SK-N-SH (cell line): Measurements from ENCODE around the gene USP15. TPM values are rescaled to one million over a fixed set of nuclear protein-coding genes. Genes with fewer than 3 reads are reported as not detected.
"Not testable (repeated sequence)": the region's sequence is repeated elsewhere in the genome, so short reads cannot be mapped to it uniquely, and the experiment has no call there.

Experiments
- CTCF ChIA-PET: fragments of 300-600, 350-600 bp; formaldehyde crosslinking; extraction: SDS; loops from one replicate; lab custom pipeline; 2021; lab: Yijun Ruan, JAX
- POLR2A ChIA-PET: fragments of 350-600 bp; sonication (Branson Sonifier 250); formaldehyde crosslinking; extraction: SDS; loops from one replicate; lab custom pipeline; 2020; ENCODE audit warnings: antibody characterized with exemption, inconsistent platforms; lab: Yijun Ruan, JAX
- DNase-seq: peaks from one replicate; pipeline ENCODE4 v3.0.0; 2012
- H2AFZ ChIP-seq: fragments of 200-600 bp; sonication (generic); 2 replicates; pipeline ENCODE4 v1.8.1; 2016; ENCODE audit warnings: antibody characterized with exemption, mild to moderate bottlenecking, low read depth
- H3F3A ChIP-seq: fragments of 200-600 bp; sonication (generic); replicated peaks from 2 replicates; pipeline ENCODE3; 2016; ENCODE audit warnings: antibody characterized with exemption, mild to moderate bottlenecking; ENCODE audit not compliant: insufficient read depth
- H3K27ac ChIP-seq, 2 experiments: fragments of 200-500 bp in 1 of 2; fragments of 200-600 bp in 1 of 2; sonication (Bioruptor generic) in 1 of 2; sonication (generic), shearing (Covaris generic) in 1 of 2; 2 replicates each; pipeline versions ENCODE4 v1.5.1 to v1.6.1; 2014 to 2016; ENCODE audit warnings: low read depth in 2 of 2, inconsistent platforms in 1 of 2, low read length in 1 of 2, mild to moderate bottlenecking in 1 of 2, mixed read lengths in 1 of 2
- H3K27me3 ChIP-seq: fragments of 200-600 bp; sonication (generic), shearing (Covaris generic); 2 replicates; pipeline ENCODE4 v1.6.1; 2016; ENCODE audit warnings: mixed run types; ENCODE audit not compliant: insufficient read depth
- H3K36me3 ChIP-seq, 2 experiments: fragments of 200-500 bp in 1 of 2; fragments of 200-600 bp in 1 of 2; sonication (Bioruptor generic) in 1 of 2; sonication (generic) in 1 of 2; replicated peaks in 1 of 2; 2 replicates each; pipeline versions ENCODE3 to v1.5.1; 2014 to 2016; ENCODE audit warnings: low read length in 1 of 2, mild to moderate bottlenecking in 1 of 2; ENCODE audit not compliant: insufficient read depth in 2 of 2, control insufficient read depth in 1 of 2
- H3K4me1 ChIP-seq, 2 experiments: fragments of 200-500 bp in 1 of 2; fragments of 200-600 bp in 1 of 2; sonication (Bioruptor generic) in 1 of 2; sonication (generic), shearing (Covaris generic) in 1 of 2; 2 replicates each; pipeline versions ENCODE4 v1.5.1 to v1.6.1; 2014 to 2016; ENCODE audit warnings: low read depth in 1 of 2, low read length in 1 of 2, mixed run types in 1 of 2; ENCODE audit not compliant: insufficient read depth in 2 of 2, control insufficient read depth in 1 of 2
- H3K4me2 ChIP-seq: fragments of 200-600 bp; sonication (generic), shearing (Covaris generic); 2 replicates; pipeline ENCODE4 v1.6.1; 2017; ENCODE audit warnings: mixed run types
- H3K4me3 ChIP-seq, 2 experiments: fragments of 200-500 bp in 1 of 2; fragments of 200-600 bp in 1 of 2; sonication (Bioruptor generic) in 1 of 2; sonication (generic), shearing (Covaris generic) in 1 of 2; 2 replicates each; pipeline versions ENCODE4 v1.5.1 to v1.8.1; 2014 to 2016; ENCODE audit warnings: low read depth in 2 of 2, inconsistent platforms in 1 of 2, low read length in 1 of 2, mild to moderate bottlenecking in 1 of 2, mixed read lengths in 1 of 2, moderate library complexity in 1 of 2
- H3K79me2 ChIP-seq: fragments of 200-600 bp; sonication (generic); 2 replicates; pipeline ENCODE4 v1.8.1; 2017; ENCODE audit warnings: mild to moderate bottlenecking; ENCODE audit not compliant: insufficient read depth
- H3K9ac ChIP-seq: fragments of 200-600 bp; sonication (generic); 2 replicates; pipeline ENCODE4 v1.6.1; 2017; ENCODE audit warnings: mixed run types
- H3K9me2 ChIP-seq: fragments of 200-600 bp; sonication (generic); 2 replicates; pipeline ENCODE4 v1.6.1; 2017; ENCODE audit warnings: mixed run types
- H3K9me3 ChIP-seq: fragments of 200-600 bp; sonication (generic); 2 replicates; pipeline ENCODE4 v1.6.1; 2017; ENCODE audit warnings: mixed run types, mild to moderate bottlenecking, moderate library complexity
- H4K20me1 ChIP-seq: fragments of 200-600 bp; sonication (generic); 2 replicates; pipeline ENCODE4 v1.6.1; 2017; ENCODE audit warnings: mild to moderate bottlenecking, mixed run types; ENCODE audit not compliant: insufficient read depth
- CHD2 ChIP-seq: fragments of 150-350 bp; IDR thresholded peaks from 2 replicates; pipeline ENCODE4 v1.6.1; 2018; ENCODE audit warnings: low read length; ENCODE audit not compliant: partially characterized antibody
- EP300 ChIP-seq, 2 experiments: IDR thresholded peaks; 2 replicates each; pipeline versions ENCODE4 v1.4.0 to v1.6.1; 2012; ENCODE audit warnings: borderline replicate concordance in 1 of 2, low read depth in 1 of 2, low read length in 1 of 2
- FOSL2 ChIP-seq: IDR thresholded peaks from 2 replicates; pipeline ENCODE4 v1.4.0; 2012; ENCODE audit warnings: low read depth, mild to moderate bottlenecking, moderate library complexity, borderline replicate concordance
- FOXJ3 ChIP-seq: sonication (generic); formaldehyde crosslinking; IDR thresholded peaks from 2 replicates; pipeline ENCODE4 v1.5.1; 2020; ENCODE audit warnings: mild to moderate bottlenecking, missing genetic modification reagents
- FOXM1 ChIP-seq: IDR thresholded peaks from 2 replicates; pipeline ENCODE4 v1.4.0; 2012; ENCODE audit warnings: low read depth, mild to moderate bottlenecking
- GABPA ChIP-seq: IDR thresholded peaks from 2 replicates; pipeline ENCODE4 v1.4.0; 2012; ENCODE audit warnings: low read depth, mild to moderate bottlenecking
- MXI1 ChIP-seq: IDR thresholded peaks from 2 replicates; pipeline ENCODE4 v1.6.1; 2012; ENCODE audit warnings: mild to moderate bottlenecking, low read depth, low read length, improper control_type of control experiment
- NFIC ChIP-seq: IDR thresholded peaks from 2 replicates; pipeline ENCODE4 v1.4.0; 2012; ENCODE audit warnings: borderline replicate concordance
- NRF1 ChIP-seq: IDR thresholded peaks from 2 replicates; pipeline ENCODE4 v1.6.1; 2012; ENCODE audit warnings: low read depth, mild to moderate bottlenecking, low read length
- POLR2AphosphoS5 ChIP-seq: IDR thresholded peaks from 2 replicates; pipeline ENCODE4 v1.6.1; 2012; ENCODE audit warnings: low read depth, low read length
- RFX5 ChIP-seq: IDR thresholded peaks from 2 replicates; pipeline ENCODE4 v1.6.1; 2012; ENCODE audit warnings: mild to moderate bottlenecking, improper control_type of control experiment, low read length
- SIN3A ChIP-seq: IDR thresholded peaks from 2 replicates; pipeline ENCODE4 v1.6.1; 2012; ENCODE audit warnings: low read depth, mild to moderate bottlenecking, low read length, moderate library complexity, borderline replicate concordance
- TAF1 ChIP-seq: IDR thresholded peaks from 2 replicates; pipeline ENCODE4 v1.6.1; 2012; ENCODE audit warnings: low read depth, mild to moderate bottlenecking, low read length, moderate library complexity, borderline replicate concordance
- TEAD4 ChIP-seq: IDR thresholded peaks from 2 replicates; pipeline ENCODE4 v1.4.0; 2012; ENCODE audit warnings: mild to moderate bottlenecking, borderline replicate concordance; ENCODE audit not compliant: insufficient read depth
- WGBS: methylation state at CpG from one replicate; pipeline ENCODE4 v1.1.6; 2017; ENCODE audit warnings: low lambda C conversion rate; 5-methylcytosine and 5-hydroxymethylcytosine counted together
- polyA plus RNA-seq, 3 experiments: library from polyadenylated mRNA; depleted of rRNA; stranded (reverse); fragments of >200 nt; gene quantifications; 2 replicates each; pipeline ENCODE4 v1.2.3, GENCODE V29; 2012
- TF ChIP-seq, protein P1 (sequence below): IDR thresholded peaks from 2 replicates; pipeline ENCODE4 v1.4.0; 2012; ENCODE audit warnings: low read depth, borderline replicate concordance
- TF ChIP-seq, protein P2 (sequence below): IDR thresholded peaks from 2 replicates; pipeline ENCODE4 v1.4.0; 2012; ENCODE audit warnings: low read depth
- TF ChIP-seq, protein P3 (sequence below): fragments of 150-350 bp; IDR thresholded peaks from 2 replicates; pipeline ENCODE4 v1.6.1; 2016; ENCODE audit warnings: mild to moderate bottlenecking, low read depth, low read length

The USP15 gene
- polyA plus RNA-seq, 1 of the 3 experiments (the other 2 are of a cell fraction), result 13.2 TPM

DNA sequence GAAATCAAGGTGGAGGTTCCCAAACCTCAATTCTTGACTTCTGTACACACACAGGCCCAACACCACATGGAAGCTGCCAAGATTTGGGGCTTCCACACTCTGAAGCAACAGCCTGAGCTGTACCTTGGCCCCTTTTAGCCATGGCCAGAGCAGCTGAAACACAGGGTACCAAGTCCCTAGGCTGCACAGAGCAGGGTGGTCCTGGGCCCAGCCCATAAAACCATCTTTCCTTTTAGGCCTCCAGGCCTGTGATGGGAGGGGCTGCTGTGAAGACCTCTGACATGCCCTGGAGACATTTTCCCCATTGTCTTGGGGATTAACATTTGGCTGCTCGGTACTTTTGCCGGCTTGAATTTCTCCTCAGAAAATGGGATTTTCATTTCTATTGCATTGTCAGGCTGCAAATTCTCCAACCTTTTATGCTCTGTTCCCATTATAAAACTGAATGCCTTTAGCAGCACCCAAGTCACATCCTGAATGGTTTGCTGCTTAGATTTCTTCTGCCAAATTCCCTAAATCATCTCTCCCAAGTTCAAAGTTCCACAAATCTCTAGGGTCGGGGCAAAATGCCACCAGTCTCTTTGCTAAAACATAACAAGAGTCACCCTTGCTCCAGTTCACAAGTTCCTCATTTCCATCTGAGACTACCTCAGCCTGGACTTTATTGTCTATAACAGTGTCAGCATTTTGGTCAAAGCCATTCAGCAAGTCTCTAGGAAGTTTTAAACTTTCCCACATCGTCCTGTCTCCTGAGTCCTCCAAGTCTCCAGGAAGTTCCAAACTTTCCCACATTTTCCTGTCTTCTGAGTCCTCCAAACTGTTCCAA is 84.7 kb downstream of the USP15 start:
- H3K4me2 ChIP-seq, H4K20me1 ChIP-seq, H3K9me3 ChIP-seq, H3K4me3 ChIP-seq, H3K27me3 ChIP-seq, H3K9ac ChIP-seq, H3F3A ChIP-seq, H3K27ac ChIP-seq, H3K9me2 ChIP-seq, DNase-seq, H3K4me1 ChIP-seq, POLR2A ChIA-PET, H2AFZ ChIP-seq, CTCF ChIA-PET: not testable (repeated sequence)
- Histone ChIP-seq H3K36me3 (peaks cover 5 to 11% of the 10 kb centered on the region in 2 experiments), H3K79me2 (peaks cover 20% of the 10 kb centered on the region; the same call in 1 of the 2 replicates)
- WGBS, result 96% methylated on average over 4 of the region's 4 CpGs

DNA sequence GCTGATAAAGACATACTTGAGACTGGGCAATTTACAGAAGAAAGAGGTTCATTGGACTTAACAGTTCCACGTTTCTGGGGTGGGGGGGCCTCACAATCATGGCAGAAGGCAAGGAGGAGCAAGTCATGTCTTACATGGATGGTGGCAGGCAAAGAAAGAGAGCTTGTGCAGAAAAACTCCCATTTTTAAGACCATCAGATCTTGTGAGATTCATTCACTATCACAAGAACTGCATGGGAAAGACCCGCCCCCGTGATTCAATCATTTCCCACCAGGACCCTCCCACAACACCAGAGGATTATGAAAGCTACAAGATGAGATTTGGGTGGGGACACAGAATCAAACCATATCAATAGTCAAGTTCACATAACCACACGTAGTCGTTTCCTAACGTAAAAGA is 85.5 kb downstream of the USP15 start:
- Histone ChIP-seq H3K4me1 (no peaks in the 10 kb centered on the region; a peak in 2 of 4 replicates), H3K27ac (no peak overlapping the region), H3K9me3 (no peaks in the 10 kb centered on the region), H3F3A (peaks cover 3% of the 10 kb centered on the region), H3K36me3 (peaks cover 5 to 18% of the 10 kb centered on the region in 2 experiments), H3K9me2 (no peaks in the 10 kb centered on the region), H2AFZ (no peak overlapping the region), H3K4me2 (no peak overlapping the region), H3K9ac (no peak overlapping the region), H3K4me3 (no peak overlapping the region), H3K79me2 (peaks cover 15% of the 10 kb centered on the region; the same call in 1 of the 2 replicates), H4K20me1 (no peaks in the 10 kb centered on the region), H3K27me3 (no peaks in the 10 kb centered on the region)
- POLR2A ChIA-PET, result no interaction called here
- CTCF ChIA-PET, result no interaction called here
- WGBS, result 96% methylated on average over 6 of the region's 6 CpGs
- no peak for TF ChIP-seq RFX5
- no peak for TF ChIP-seq TEAD4
- TF ChIP-seq MXI1, result no peak
- TF ChIP-seq, protein P1, sequence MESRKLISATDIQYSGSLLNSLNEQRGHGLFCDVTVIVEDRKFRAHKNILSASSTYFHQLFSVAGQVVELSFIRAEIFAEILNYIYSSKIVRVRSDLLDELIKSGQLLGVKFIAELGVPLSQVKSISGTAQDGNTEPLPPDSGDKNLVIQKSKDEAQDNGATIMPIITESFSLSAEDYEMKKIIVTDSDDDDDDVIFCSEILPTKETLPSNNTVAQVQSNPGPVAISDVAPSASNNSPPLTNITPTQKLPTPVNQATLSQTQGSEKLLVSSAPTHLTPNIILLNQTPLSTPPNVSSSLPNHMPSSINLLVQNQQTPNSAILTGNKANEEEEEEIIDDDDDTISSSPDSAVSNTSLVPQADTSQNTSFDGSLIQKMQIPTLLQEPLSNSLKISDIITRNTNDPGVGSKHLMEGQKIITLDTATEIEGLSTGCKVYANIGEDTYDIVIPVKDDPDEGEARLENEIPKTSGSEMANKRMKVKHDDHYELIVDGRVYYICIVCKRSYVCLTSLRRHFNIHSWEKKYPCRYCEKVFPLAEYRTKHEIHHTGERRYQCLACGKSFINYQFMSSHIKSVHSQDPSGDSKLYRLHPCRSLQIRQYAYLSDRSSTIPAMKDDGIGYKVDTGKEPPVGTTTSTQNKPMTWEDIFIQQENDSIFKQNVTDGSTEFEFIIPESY, result no peak
- no peak for TF ChIP-seq NFIC
- TF ChIP-seq NRF1, result no peak
- no peak for TF ChIP-seq POLR2AphosphoS5
- no peak for TF ChIP-seq FOSL2
- no peak for TF ChIP-seq SIN3A
- no peak for TF ChIP-seq GABPA
- TF ChIP-seq CHD2, result no peak
- TF ChIP-seq, protein P2, sequence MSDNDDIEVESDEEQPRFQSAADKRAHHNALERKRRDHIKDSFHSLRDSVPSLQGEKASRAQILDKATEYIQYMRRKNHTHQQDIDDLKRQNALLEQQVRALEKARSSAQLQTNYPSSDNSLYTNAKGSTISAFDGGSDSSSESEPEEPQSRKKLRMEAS, result no peak
- TF ChIP-seq EP300 (IDR thresholded peaks at IDR 0.05; ENCODE audit: borderline replicate concordance in 1 of 2, low read depth in 1 of 2, low read length in 1 of 2), result no peak
- TF ChIP-seq FOXJ3 (CRISPR knock-in tag), result no peak
- no peak for TF ChIP-seq FOXM1
- TF ChIP-seq TAF1, result no peak
- TF ChIP-seq, protein P3, sequence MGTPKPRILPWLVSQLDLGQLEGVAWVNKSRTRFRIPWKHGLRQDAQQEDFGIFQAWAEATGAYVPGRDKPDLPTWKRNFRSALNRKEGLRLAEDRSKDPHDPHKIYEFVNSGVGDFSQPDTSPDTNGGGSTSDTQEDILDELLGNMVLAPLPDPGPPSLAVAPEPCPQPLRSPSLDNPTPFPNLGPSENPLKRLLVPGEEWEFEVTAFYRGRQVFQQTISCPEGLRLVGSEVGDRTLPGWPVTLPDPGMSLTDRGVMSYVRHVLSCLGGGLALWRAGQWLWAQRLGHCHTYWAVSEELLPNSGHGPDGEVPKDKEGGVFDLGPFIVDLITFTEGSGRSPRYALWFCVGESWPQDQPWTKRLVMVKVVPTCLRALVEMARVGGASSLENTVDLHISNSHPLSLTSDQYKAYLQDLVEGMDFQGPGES, result no peak
- DNase-seq, result no peak
